Mucosa of descending colon (tissue), 3 donors: Measurements from ENCODE around the gene DVL1. TPM values are rescaled to one million over a fixed set of nuclear protein-coding genes. Genes with fewer than 3 reads are reported as not detected.

Experiments used
- ATAC-seq: fragments of 200-7000 bp; cut with Tn5 transposase; one replicate; pipeline ENCODE4 v1.9.1; 2020; ENCODE audit warnings: mild to moderate bottlenecking, moderate library complexity
- DNase-seq, 3 donors: peaks; one replicate each; pipeline ENCODE4 v3.0.0-alpha.2; 2020
- H3K36me3 ChIP-seq: fragments of 200-600 bp; one replicate; pipeline ENCODE4 v1.8.0; 2021; ENCODE audit warnings: low read depth, mild to moderate bottlenecking
- H3K4me1 ChIP-seq: fragments of 200-600 bp; one replicate; pipeline ENCODE4 v1.8.0; 2021; ENCODE audit warnings: low read depth, mild to moderate bottlenecking
- H3K4me3 ChIP-seq: fragments of 200-600 bp; one replicate; pipeline ENCODE4 v1.8.0; 2021; ENCODE audit warnings: mild to moderate bottlenecking
- H3K9me3 ChIP-seq: fragments of 200-600 bp; one replicate; pipeline ENCODE4 v1.8.0; 2021; ENCODE audit warnings: mild to moderate bottlenecking
- CTCF ChIP-seq: fragments of 200-600 bp; IDR thresholded peaks from one replicate; pipeline ENCODE4 v1.8.0; 2022; ENCODE audit warnings: antibody characterized with exemption, mild to moderate bottlenecking
- intact Hi-C, 2 donors: fragments of 100-400 bp; cut with DNase I in 1 of 2; cut with micrococcal nuclease in 1 of 2; formaldehyde crosslinking; loops; one replicate each; pipeline versions ENCODE4 v1.11.0 to v1.11.1; 2022; cut with DNase I, micrococcal nuclease
- total RNA-seq, 3 donors: library from RNA; stranded (reverse); fragmentation: NEBNext Ultra II Directional in 2 of 3; extraction: Animal tissue kit (Norgen Biotek cat#: 25700) in 2 of 3; gene quantifications; one replicate each; pipeline versions ENCODE4 v1.2.1 to v1.2.4, GENCODE V29; 2021 to 2023
- donor health status: DM: no; HTN: no; CAD: no; lungs with moderate emphysema.
- donor health status: DM: no; HTN: no; CAD: no.
- donor health status: DM: no; HTN: yes; CAD: no.

Gene DVL1
- total RNA-seq, 3 donors from 2014 or later: 51.7 to 95.3 (median 73.1) TPM

- intact Hi-C loops: no loop called here
- H3K4me3 ChIP-seq: no peak overlapping the region
- H3K4me1 ChIP-seq: peaks cover 17% of the 10 kb centered on the region
- no peaks in the 10 kb centered on the region for H3K9me3 ChIP-seq
- TF ChIP-seq CTCF: no peak
- ATAC-seq (no peak), DNase-seq (no peak)
- no peaks in the 10 kb centered on the region for H3K36me3 ChIP-seq
These were observed 7.1 kb downstream of the DVL1 start for GRCh38 chr1:1342061-1342562.

GRCh38 chr1:1341549-1342021, 7.6 kb downstream of the DVL1 start:
- intact Hi-C loops: no loop called here
- Histone ChIP-seq H3K9me3 (no peaks in the 10 kb centered on the region), H3K36me3 (no peaks in the 10 kb centered on the region), H3K4me3 (no peak overlapping the region), H3K4me1 (peaks cover 12% of the 10 kb centered on the region)
- ATAC-seq (no peak), DNase-seq (no peak)
- no peak for TF ChIP-seq CTCF

GRCh38 chr1:1340791-1341548, 8.2 kb downstream of the DVL1 start:
- H3K9me3 ChIP-seq: no peaks in the 10 kb centered on the region
- H3K4me3 ChIP-seq: no peak overlapping the region
- TF ChIP-seq CTCF: no peak
- DNase-seq (no peak), ATAC-seq (no peak)
- H3K4me1 ChIP-seq: peaks cover 7% of the 10 kb centered on the region
- no peaks in the 10 kb centered on the region for H3K36me3 ChIP-seq
- intact Hi-C loops: no loop called here

- no peak overlapping the region for H3K4me3 ChIP-seq
- ATAC-seq (no peak), DNase-seq (no peak)
- TF ChIP-seq CTCF: no peak
- intact Hi-C loops: no loop called here
- H3K36me3 ChIP-seq: no peaks in the 10 kb centered on the region
- peaks cover under 1% of the 10 kb centered on the region for H3K4me1 ChIP-seq
- no peaks in the 10 kb centered on the region for H3K9me3 ChIP-seq
These were observed 9.0 kb downstream of the DVL1 start for GRCh38 chr1:1340185-1340584.

GRCh38 chr1:1338278-1338677, 10.9 kb downstream of the DVL1 start:
- Histone ChIP-seq H3K4me3 (no peak overlapping the region), H3K4me1 (peaks cover 2% of the 10 kb centered on the region), H3K9me3 (no peaks in the 10 kb centered on the region), H3K36me3 (no peaks in the 10 kb centered on the region)
- DNase-seq (no peak), ATAC-seq (no peak)
- no peak for TF ChIP-seq CTCF
- intact Hi-C loops: no loop called here
